ENCODE results near the gene KCNJ1.

GRCh38 chr11:128914216-128915148, 47.4 kb upstream of the KCNJ1 start:
- TF ChIP-seq CTCF (IDR thresholded peaks at IDR 0.05) (no peak), POLR2A (IDR thresholded peaks at IDR 0.05) (no peak)

Data from stomach (tissue), 4 donors.